Keratinocyte (primary cell): ENCODE results near the gene C1QTNF9B. TPM values are rescaled to one million over a fixed set of nuclear protein-coding genes. Genes with fewer than 3 reads are reported as not detected.
A peak's percentile ranks its signal among the peaks of the same experiment; 100 is the strongest.

Experiments used
- DNase-seq: peaks from one replicate; pipeline ENCODE4 v3.0.0-alpha.2; 2011; ENCODE audit warnings: low read depth, missing footprints, low spot score
- FAIRE-seq: peaks from 2 replicates; lab custom pipeline; 2011; peaks lifted over from hg19 to GRCh38; lab: Jason Lieb, UNC
- H2AFZ ChIP-seq: 2 replicates; pipeline ENCODE4 v1.6.0; 2012; ENCODE audit warnings: low read length, control low read depth, inconsistent platforms; ENCODE audit not compliant: control insufficient read depth
- H3K27ac ChIP-seq: 2 replicates; pipeline ENCODE4 v1.5.1; 2011; ENCODE audit warnings: low read length; ENCODE audit not compliant: control insufficient read depth, insufficient read depth
- H3K27me3 ChIP-seq: 3 replicates; pipeline ENCODE4 v1.6.0; 2011; ENCODE audit warnings: low read length; ENCODE audit not compliant: control insufficient read depth, insufficient read depth; ENCODE audit errors: extremely low read depth
- H3K36me3 ChIP-seq, 2 experiments: 2 replicates in 1 of 2; 3 replicates in 1 of 2; pipeline ENCODE4 v1.5.1; 2011; ENCODE audit warnings: low read length in 2 of 2, mild to moderate bottlenecking in 1 of 2; ENCODE audit not compliant: control insufficient read depth in 2 of 2, insufficient read depth in 2 of 2; ENCODE audit errors: extremely low read depth in 1 of 2
- H3K4me1 ChIP-seq: 3 replicates; pipeline ENCODE4 v1.5.1; 2011; ENCODE audit warnings: low read length; ENCODE audit not compliant: control insufficient read depth, insufficient read depth; ENCODE audit errors: extremely low read depth
- H3K4me2 ChIP-seq: 3 replicates; pipeline ENCODE4 v1.6.0; 2011; ENCODE audit warnings: low read depth, low read length; ENCODE audit not compliant: control insufficient read depth, insufficient read depth; ENCODE audit errors: extremely low read depth
- H3K4me3 ChIP-seq, 3 experiments: fragments of 200-600 bp in 1 of 3; sonication (generic) in 1 of 3; 2 replicates in 2 of 3; 3 replicates in 1 of 3; pipeline ENCODE4 v1.5.1; 2011 to 2016; ENCODE audit warnings: low read length in 3 of 3, mild to moderate bottlenecking in 3 of 3, control low read depth in 2 of 3, inconsistent platforms in 1 of 3, low read depth in 1 of 3, mixed read lengths in 1 of 3, mixed run types in 1 of 3, moderate library complexity in 1 of 3; ENCODE audit not compliant: control insufficient read depth in 2 of 3, insufficient read depth in 2 of 3; ENCODE audit errors: extremely low read depth in 1 of 3
- H3K79me2 ChIP-seq: 2 replicates; pipeline ENCODE4 v1.6.0; 2012; ENCODE audit warnings: low read length; ENCODE audit not compliant: control insufficient read depth, insufficient read depth
- H3K9ac ChIP-seq: 3 replicates; pipeline ENCODE4 v1.6.0; 2011; ENCODE audit warnings: low read length; ENCODE audit not compliant: control insufficient read depth, insufficient read depth; ENCODE audit errors: extremely low read depth
- H3K9me1 ChIP-seq: 3 replicates; pipeline ENCODE4 v1.6.0; 2011; ENCODE audit warnings: low read length; ENCODE audit not compliant: control insufficient read depth, insufficient read depth; ENCODE audit errors: extremely low read depth
- H3K9me3 ChIP-seq: 2 replicates; pipeline ENCODE4 v1.5.1; 2012; ENCODE audit warnings: low read depth, low read length; ENCODE audit not compliant: control insufficient read depth
- H4K20me1 ChIP-seq: 3 replicates; pipeline ENCODE4 v1.6.0; 2011; ENCODE audit warnings: low read length; ENCODE audit not compliant: control insufficient read depth, insufficient read depth; ENCODE audit errors: extremely low read depth
- CTCF ChIP-seq, 3 experiments: IDR thresholded peaks in 1 of 3; conservative IDR thresholded peaks in 1 of 3; optimal IDR thresholded peaks in 1 of 3; 2 replicates in 2 of 3; 3 replicates in 1 of 3; pipeline versions ENCODE3 to v1.5.1; 2011; ENCODE audit warnings: low read length in 3 of 3, mild to moderate bottlenecking in 3 of 3, moderate library complexity in 2 of 3, control low read depth in 1 of 3, inconsistent platforms in 1 of 3; ENCODE audit not compliant: insufficient read depth in 2 of 3; ENCODE audit errors: extremely low read depth in 1 of 3
- EZH2 ChIP-seq: IDR thresholded peaks from one replicate; pipeline ENCODE4 v1.6.1; 2012; ENCODE audit warnings: inconsistent platforms, mild to moderate bottlenecking, low read length, moderate library complexity
- dilution Hi-C: fragments of 300-500 bp; cut with MboI; formaldehyde crosslinking; loops from one replicate; pipeline ENCODE4 v1.7.0; 2020; ENCODE audit warnings: low sequenced_read_pairs; ENCODE audit not compliant: extremely low pct_ligation_motif_present
- polyA plus RNA-seq, 5 experiments: library from polyadenylated mRNA; depleted of rRNA in 3 of 5; stranded (reverse) in 3 of 5; stranded (forward) in 1 of 5; unstranded in 1 of 5; fragments of >200 nt; gene quantifications; 1 replicate in 1 of 5; 2 replicates in 3 of 5; 3 replicates in 1 of 5; pipeline versions ENCODE4 v1.2.1 to v1.2.3, GENCODE V29; 2011 to 2012; ENCODE audit warnings: missing spikeins in 2 of 5, low read depth in 1 of 5, low replicate concordance in 1 of 5

Gene C1QTNF9B
- polyA plus RNA-seq, 1 donor (not counting 4 experiments of a cell fraction or from before 2014, with no cell fraction given), result not detected

- Histone ChIP-seq H4K20me1 (no peaks in the 10 kb centered on the region), H3K4me3 (no peak overlapping the region), H3K4me2 (peak overlapping the region; percentile 37), H2AFZ (no peak overlapping the region), H3K9ac (no peak overlapping the region), H3K27me3 (peaks cover 17% of the 10 kb centered on the region), H3K27ac (no peak overlapping the region), H3K79me2 (no peaks in the 10 kb centered on the region), H3K4me1 (peaks cover 13% of the 10 kb centered on the region), H3K36me3 (no peaks in the 10 kb centered on the region), H3K9me1 (no peaks in the 10 kb centered on the region), H3K9me3 (no peaks in the 10 kb centered on the region)
- TF ChIP-seq EZH2, result no peak
- no peak for TF ChIP-seq CTCF (optimal IDR thresholded peaks at IDR 0.05 in 1 of 3, IDR thresholded peaks at IDR 0.05 in 1 of 3, conservative IDR thresholded peaks at IDR 0.05 in 1 of 3; ENCODE audit: extremely low read depth in 1 of 3, insufficient read depth in 2 of 3, low read length in 3 of 3)
- FAIRE-seq, result no peak
- dilution Hi-C loops, result no loop called here
- DNase-seq, result peak; percentile 9
Observed at GRCh38 chr13:23901365-23901764, 4.1 kb upstream of the C1QTNF9B start.

DNA sequence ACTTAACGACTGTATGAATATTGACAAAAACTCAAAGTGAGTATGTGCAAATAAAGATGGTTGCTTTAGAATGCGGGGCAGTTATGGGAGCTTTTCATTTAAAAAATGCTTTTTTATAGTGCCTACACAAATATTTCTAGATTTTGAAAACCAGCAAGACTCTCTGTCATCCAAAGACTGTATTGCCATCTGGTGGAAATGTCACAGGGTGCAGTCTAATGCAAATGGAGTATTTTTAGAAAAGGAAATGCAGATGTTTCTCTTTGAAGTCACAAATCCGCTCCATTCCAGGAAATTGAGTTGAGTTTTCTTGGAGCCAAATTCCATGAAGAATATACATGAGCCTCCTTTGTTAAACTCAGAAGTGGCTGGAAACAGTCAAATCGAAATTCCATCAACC lies 2.3 kb upstream of the C1QTNF9B start:
- TF ChIP-seq EZH2 (no peak), CTCF (optimal IDR thresholded peaks at IDR 0.05 in 1 of 3, IDR thresholded peaks at IDR 0.05 in 1 of 3, conservative IDR thresholded peaks at IDR 0.05 in 1 of 3; ENCODE audit: extremely low read depth in 1 of 3, insufficient read depth in 2 of 3, low read length in 3 of 3) (peak in 2 of 3 experiments; percentile 37 to 41)

More for the DNA sequence above, 2.3 kb upstream of the C1QTNF9B start:
- H3K4me2 ChIP-seq, result no peak overlapping the region
- no peaks in the 10 kb centered on the region for H3K36me3 ChIP-seq
- no peak overlapping the region for H3K9ac ChIP-seq
- no peaks in the 10 kb centered on the region for H3K79me2 ChIP-seq
- dilution Hi-C loops, result no loop called here
- H2AFZ ChIP-seq, result no peak overlapping the region
- FAIRE-seq (peak; percentile 36), DNase-seq (no peak)
- H4K20me1 ChIP-seq, result no peaks in the 10 kb centered on the region
- peaks cover 13% of the 10 kb centered on the region for H3K4me1 ChIP-seq
- H3K9me3 ChIP-seq, result no peaks in the 10 kb centered on the region
- H3K4me3 ChIP-seq, result no peak overlapping the region
- no peak overlapping the region for H3K27ac ChIP-seq
- peaks cover 17% of the 10 kb centered on the region for H3K27me3 ChIP-seq
- no peaks in the 10 kb centered on the region for H3K9me1 ChIP-seq
